UCSD-AML1 (cell line): Measurements from ENCODE around the gene ATXN7.

Experiments
- DNase-seq: peaks from one replicate; lab custom pipeline; 2025; ENCODE audit not compliant: unreplicated experiment; lab: John Stamatoyannopoulos, UW

The ATXN7 gene, protein sequence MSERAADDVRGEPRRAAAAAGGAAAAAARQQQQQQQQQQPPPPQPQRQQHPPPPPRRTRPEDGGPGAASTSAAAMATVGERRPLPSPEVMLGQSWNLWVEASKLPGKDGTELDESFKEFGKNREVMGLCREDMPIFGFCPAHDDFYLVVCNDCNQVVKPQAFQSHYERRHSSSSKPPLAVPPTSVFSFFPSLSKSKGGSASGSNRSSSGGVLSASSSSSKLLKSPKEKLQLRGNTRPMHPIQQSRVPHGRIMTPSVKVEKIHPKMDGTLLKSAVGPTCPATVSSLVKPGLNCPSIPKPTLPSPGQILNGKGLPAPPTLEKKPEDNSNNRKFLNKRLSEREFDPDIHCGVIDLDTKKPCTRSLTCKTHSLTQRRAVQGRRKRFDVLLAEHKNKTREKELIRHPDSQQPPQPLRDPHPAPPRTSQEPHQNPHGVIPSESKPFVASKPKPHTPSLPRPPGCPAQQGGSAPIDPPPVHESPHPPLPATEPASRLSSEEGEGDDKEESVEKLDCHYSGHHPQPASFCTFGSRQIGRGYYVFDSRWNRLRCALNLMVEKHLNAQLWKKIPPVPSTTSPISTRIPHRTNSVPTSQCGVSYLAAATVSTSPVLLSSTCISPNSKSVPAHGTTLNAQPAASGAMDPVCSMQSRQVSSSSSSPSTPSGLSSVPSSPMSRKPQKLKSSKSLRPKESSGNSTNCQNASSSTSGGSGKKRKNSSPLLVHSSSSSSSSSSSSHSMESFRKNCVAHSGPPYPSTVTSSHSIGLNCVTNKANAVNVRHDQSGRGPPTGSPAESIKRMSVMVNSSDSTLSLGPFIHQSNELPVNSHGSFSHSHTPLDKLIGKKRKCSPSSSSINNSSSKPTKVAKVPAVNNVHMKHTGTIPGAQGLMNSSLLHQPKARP

DNA sequence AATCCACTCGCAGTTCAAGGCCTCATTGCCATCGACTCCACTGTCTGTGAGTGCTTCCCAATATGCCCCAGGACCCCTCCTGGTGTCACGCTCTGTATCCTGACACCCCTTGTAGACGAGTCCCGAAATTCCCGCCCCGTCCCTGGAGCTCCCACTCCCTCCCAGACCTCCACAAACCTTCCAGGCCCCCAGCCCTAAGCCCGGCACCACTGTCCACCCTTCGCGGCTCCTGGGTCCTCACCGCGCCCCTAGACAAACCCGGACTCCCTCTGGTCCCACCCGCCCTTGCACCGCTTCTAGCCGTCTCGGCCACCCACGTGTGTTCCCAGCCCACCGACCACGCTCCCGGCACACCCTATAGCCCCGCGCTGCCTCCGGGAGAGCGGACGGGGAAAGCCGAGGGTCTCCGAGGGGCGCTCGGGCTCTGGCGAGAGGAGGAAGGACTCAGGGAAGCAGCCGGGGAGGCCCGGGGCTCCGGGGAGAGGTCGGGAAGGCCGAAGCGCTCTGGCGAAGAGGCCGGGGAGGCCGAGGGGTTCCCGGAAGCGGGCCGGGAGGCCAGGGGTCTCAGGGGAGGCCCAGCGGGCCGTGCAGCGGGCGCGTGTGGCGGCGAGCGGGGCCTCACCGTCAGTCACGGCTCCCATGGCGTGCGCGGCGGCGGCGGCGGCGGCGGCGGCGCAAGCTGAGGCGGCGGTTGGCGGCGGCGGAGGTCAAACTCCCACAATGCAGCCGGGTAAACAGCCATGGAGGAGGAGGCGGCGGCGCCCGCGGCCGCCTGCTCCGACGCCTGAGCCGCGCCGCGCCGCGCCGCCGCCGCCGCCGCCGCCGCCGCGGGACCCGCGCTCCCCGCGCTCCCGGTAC is at the start of gene ATXN7, which contains the start of gene THOC7:
ATXN7 (plus strand) TSS at position 718 of the 858 bp plus-strand sequence. CDS start 48,732 bp downstream, outside the sequence.
THOC7 (minus strand) TSS at position 656 of the 858 bp plus-strand sequence; CDS start at position 641, 15 bp downstream.
- DNase-seq = peak; percentile 72

DNA sequence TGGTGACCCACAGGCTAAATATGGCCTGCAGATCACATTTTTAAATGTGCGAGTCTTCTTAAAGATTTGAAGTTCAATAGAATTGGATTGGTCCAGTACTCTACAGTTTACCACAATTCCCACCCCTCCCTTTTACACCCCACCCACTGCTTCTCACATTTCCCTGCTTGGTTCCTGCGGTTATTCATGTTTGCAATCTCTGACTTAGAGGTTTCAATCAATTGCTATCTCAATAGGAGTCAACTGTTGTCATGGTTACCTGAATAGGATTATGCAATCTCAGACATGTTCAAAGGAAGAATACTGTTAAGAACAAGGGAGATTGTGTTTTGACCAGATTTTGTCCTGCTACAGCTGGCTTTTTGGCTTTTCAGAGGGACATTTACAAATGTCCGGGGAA is 49.4 kb upstream of the ATXN7 start:
- DNase-seq = no peak

DNA sequence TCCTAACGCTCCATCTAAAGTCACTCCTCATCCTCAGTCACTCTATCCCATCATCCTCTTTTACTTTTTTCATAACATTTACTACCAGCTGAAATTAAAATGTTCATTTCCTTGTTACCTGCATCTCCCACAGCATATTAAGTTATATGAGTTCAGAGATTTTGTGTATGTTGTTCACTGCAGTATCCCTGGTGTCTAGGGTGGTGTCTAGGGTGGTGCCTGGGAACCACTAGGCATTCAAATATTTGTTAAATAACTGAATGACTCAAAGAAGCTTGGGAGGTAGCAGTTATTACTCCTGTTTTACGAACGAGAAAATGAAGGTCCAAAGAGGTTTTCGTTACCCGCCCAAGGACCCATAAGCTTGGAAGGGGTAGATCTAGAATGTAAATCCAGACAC is 46.4 kb upstream of the ATXN7 start:
- DNase-seq = no peak

DNA sequence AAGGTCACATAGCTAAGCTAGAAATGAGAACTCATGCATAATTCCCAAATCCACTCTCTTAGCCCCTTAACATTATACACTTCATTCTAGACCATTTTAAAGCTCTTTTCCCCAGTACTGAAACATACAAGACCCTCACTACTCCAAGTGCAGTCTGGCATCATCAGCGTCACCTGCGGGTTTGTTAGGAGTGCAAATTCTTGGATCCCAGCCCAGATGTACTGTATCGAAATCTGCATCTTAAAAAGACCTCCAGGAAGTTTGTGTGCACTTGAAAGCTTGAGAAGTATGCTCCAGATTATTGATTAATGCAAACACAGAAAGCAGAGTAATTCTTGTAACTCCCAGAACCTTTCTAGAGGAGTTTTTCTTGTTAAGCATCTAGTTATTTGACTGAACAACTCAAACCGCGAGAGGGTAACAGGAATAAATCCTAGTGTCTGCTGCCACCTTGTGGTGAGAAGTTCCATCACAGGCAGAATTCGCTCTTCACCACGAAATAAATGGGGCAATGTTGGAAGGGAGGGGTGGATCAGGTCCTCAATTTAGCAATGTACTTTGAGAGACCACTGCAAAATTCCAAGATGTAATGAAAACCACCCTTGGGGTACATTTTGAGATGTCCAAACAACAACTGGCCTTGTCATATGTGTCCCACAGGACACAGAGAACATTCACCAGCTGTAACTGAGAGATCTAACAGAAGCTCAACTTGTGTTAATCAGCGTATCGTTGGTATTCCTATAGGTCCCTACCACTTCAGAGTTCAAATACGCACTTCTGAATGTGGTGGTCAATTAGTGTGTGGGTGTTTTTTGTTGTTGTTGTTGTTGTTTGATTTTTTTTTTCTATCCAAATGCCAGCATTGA is 45.2 kb upstream of the ATXN7 start:
- peak; percentile 28 for DNase-seq

DNA sequence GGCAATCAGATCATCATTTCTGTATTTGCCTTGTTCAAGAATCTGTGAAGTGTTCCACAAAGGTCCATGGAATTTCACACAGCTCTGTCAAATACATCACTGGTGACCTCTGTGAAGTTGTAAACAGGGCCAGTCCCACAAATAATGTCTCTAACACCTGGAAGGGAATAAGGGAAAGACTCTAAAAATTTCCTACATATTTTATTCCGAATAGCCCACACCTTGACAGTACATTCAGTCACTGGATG is 44.6 kb upstream of the ATXN7 start, which contains the start of gene C3orf49:
C3orf49 (plus strand) TSS at position 149 of the 248 bp plus-strand sequence. CDS start 173 bp downstream, outside the sequence.
- no peak for DNase-seq

DNA sequence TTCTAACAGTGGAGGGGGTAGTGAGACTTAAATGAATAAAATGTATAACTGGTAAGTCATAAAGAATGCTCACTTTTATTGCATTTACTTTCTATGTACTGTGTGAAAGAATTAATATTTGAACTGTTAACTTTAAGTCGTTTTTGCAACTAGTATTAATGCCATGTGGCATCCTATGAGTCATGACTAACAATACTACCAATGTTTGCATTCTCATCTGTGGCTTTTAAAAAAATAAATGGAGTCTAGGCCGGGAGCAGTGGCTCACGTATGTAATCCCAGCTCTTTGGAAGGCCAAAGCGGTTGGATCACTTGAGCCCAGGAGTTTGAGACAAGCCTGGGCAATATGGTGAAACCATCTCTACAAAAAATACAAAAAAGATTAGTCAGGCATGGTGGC is 39.4 kb upstream of the ATXN7 start:
- no peak for DNase-seq

DNA sequence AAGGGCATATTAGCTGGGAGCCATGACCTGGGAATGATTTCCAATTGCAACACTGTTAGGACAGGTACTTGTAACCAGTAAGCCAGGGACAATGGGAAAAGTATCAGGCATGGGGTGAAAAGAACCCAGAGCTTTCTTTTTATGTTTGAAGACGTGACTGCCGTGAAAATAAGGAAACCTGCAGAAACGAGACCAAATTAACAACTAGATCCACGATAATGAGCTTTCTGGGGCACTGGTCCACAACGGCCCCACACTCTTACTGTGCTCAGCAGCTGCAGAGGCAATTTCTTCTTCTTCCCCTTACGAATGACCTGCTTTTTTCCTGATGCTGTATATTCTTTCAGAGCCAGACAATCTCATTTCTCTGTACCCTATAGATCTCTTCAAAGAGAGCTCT is 33.1 kb upstream of the ATXN7 start:
- no peak for DNase-seq

DNA sequence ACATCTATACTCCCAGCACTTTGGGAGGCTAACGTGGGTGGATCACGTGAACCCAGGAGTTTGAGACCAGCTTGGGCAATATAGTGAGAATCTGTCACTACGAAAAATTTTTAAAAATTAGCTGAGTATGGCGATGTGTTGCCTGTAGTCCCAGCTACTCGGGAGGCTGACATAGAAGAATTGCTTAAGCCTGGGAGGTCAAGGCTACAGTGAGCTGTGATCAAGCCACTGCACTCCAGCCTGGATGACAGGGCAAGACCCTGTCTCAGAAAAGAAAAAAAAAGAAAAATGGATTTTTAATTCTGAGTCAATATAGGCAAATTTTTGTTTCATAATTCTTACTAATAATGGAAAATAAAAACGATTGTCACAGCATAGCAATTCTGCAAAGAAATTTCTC is 31.3 kb upstream of the ATXN7 start:
- DNase-seq = no peak

DNA sequence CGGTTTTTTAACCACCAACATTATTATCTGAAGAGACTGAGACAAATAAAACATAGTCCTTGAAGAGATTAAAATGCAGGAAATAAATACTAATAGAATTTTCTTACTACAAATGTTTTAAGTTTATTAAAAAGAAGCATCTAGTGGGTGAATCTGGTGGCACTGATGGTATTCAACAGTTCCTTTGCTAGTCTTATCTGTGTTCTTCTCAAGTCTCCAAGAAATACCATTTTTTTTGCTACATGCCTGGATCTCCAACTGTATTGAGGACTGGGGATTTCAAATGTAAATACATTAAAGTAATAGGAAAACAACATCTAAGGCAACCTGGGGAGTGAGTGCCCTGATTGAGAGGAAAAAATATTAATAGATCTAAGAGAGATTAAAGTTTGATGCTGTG is 22.0 kb upstream of the ATXN7 start:
- DNase-seq = no peak

DNA sequence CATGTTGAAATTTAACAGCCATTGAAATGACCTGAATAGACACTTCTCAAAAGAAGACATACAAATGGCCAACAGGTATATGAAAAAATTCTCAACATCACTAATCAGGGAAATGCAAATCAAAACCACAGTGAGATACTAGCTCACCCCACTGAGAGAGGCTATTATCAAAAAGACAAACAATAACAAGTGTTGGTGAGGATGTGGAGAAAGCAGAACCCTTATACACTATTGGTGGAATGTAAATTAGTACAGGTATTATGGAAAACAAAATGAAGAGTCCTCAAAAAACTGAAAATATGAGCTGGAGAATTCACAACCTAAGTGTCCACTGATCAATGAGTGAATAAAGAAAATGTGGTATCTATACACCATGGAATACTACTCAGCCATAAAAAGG is 21.5 kb upstream of the ATXN7 start:
- no peak for DNase-seq

DNA sequence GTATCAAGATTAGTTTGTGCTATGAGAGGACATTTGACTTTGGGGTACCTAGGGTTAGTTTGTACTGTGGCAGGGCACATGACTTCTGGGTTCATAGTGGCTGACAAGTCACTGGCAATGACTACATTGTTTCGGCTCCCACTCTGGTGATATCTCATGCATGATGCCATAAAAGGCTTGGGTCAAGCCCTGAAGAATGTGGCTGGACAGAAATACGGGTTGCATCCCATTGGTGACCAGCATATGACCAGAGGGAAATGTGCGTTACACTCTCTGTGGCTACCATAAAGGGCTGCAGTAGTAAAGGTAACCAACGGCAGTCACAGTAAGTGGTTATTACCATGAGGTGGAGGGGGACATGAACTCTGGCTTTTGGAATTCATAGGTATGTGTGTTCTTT is 18.5 kb upstream of the ATXN7 start:
- DNase-seq = no peak

DNA sequence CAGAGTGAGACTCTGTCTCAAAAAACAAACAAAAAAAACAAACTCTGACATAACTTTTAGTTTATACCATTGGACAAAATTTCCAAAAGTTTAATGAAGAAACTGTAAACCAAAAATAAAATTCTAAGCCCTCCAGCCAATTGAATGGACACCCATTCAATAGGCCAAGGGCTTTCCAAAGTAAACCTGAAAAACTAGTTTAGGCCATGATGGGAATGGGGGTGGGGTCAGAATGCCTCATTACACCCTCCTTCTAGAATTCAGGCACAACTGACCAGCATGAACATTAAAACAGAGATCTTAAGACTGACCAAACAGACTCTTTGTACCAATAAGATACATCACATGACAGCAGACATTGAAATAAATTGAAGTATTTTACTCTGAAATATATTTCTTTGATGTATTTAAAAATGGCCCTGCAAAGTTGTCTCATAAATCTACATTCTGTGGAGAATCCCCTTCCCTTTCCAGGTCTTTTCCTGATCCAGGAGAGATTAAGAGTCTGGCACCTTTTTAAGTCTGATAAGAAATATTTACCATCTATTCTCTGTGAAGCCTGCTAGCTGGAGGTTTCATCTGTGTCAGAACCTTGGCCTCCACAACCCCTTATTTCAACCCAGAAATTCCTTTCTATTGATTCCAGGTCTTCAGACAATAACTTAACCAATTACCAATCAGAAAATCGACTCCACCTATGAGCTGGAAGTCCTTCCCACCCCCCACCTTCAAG is 15.8 kb upstream of the ATXN7 start:
- no peak for DNase-seq

DNA sequence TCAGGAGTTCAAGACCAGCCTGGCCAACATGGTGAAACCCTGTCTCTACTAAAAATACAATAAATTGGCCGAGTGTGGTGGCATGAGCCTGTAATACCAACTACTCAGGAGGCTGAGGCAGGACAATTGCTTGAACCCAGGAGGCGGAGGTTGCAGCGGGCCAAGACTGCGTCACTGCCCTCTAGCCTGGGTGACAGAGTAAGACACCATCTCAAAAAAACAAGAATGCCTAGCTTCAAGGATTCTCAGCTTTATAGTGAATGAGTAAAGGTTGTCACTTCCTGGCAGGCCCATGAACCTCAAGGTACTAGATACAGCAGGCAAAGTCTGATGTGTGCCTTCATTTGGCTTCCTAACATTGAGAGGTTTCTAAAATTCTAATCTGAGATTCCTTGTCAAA is 14.5 kb upstream of the ATXN7 start:
- no peak for DNase-seq

DNA sequence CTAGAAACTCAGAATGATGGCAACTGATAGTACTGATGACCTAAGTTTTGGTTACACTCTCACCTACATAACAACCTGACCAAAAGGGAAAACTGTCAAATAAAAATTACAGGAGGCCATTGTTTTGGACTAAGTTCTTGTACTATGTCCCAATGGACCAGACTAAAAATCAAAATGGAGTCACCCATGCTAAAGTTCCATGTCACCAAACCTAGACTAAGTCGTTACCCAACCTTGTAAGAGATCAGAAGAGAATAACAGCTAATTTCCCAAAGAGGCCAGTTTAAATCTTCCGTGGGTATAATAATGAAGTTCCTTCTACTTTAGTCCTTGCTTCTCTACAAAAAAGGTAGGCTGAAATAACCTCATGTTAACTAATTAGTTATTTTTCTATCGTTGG is 12.4 kb upstream of the ATXN7 start:
- no peak for DNase-seq

DNA sequence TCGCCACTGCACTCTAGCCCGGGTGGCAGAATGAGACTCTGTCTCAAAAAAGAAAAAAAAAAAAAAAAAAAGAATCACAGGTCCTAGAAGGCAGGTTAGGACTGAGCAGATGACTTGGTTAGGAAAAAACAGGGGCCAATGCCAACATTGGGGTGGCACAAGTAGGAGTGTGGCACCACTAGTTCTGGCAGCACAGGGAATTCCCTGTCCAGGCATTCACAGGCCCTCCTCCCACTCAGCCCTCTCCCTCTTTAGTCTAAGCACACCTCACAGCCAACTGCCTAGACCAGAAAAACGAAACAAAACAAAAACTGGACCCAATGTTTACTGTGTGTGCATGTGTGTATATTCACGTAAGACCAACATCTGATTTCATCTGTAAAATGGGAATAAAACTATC is 10.6 kb upstream of the ATXN7 start:
- DNase-seq = no peak

DNA sequence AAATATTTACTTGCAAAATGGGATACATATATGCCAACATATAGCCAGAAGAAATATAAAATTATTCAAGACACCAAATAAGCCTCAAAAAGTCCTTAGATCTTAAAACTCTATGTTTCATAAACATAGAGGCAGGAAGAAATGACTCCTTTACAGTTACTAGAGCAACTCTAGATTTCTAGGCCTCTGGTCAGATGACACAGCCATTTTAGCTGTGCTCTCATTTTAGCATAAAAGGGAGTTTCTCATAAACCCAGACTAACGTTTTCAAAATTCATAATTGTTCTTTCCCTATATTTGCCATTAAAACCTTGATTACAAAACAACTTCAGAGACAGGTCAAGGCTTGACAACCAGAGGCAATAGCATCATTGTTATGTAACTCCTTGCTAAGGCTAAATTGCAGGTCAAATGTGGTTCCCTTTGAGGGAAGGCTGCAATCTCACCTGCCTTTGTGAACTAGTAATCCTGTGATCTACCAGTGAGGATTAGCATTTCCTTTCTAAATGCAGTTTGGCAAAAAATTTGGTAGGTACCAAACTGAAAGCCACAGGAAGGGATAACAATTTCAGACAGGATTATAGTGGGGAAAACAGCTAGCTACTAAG is 8.2 kb upstream of the ATXN7 start:
- DNase-seq = no peak

DNA sequence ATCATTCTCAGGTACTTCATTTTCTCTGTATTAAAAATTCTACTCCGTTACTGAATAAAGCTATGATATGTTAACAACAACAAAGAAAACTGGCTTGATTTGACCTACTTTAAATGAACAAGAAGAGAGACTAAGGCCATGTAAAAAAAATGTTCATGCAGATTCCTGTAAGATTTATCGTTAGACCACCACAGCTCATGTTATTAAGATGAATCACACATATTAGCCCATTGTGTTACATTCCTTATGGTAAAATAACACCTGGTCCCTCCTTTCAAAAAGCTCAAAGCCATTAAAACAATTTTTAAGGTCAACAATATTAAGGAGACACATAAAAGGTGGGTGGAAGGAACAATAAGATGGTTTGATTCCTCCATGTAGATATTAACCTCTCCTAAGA is 6.4 kb upstream of the ATXN7 start:
- no peak for DNase-seq

DNA sequence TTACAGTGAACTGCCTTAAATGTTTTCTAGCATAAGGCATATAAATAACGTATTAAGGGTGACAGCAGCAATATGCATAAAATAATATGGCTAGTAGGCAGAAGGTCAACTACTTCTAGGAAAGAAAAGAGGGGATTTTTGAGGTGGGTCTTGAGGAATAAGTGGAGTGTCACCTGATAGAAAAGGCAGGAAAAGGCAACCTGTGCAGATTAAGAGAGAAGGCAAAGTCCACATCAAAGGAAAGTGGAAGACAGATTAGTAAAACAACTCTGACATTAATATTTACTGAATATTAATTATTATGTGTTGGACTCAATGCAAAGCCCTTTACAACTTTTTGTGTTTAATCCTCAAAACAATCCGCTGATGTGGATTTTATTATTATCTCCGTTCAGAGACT is 2.9 kb upstream of the ATXN7 start:
- DNase-seq = no peak

DNA sequence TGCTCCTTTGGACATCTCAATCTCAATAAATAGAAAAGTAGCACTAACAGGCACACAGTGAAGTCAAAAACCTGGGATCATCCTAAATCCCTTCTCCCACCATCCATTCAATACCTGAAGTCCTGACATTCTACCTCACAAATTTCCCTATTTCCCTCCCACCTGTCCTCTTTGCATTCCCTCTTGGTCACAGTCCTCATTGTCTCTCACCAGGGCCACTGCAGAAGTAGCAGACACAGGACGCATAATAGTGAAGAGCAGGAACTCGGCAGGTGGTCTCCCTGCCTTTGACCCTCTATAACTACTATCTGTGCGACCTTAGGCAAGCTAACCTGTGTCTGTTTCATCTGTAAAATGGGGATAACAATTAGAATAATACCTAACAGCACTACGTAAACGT is 2.4 kb upstream of the ATXN7 start:
- DNase-seq = no peak
